GM21390 (cell line): ENCODE results near the gene MCRS1.
A peak's percentile ranks its signal among the peaks of the same experiment; 100 is the strongest.
"Not testable (repeated sequence)": the region's sequence is repeated elsewhere in the genome, so short reads cannot be mapped to it uniquely, and the experiment has no call there.

Experiments
- ATAC-seq: cut with Tn5 transposase; IDR thresholded peaks from one replicate; pipeline ENCODE4 v1.9.1; 2021; ENCODE audit not compliant: unreplicated experiment

MCRS1 gene

GRCh38 chr12:49542592-49543160 lies 25.3 kb downstream of the MCRS1 start:
- ATAC-seq, result no peak

- no peak for ATAC-seq
These were observed 25.9 kb downstream of the MCRS1 start for GRCh38 chr12:49541911-49542505.

- no peak for ATAC-seq
These were observed 26.6 kb downstream of the MCRS1 start for GRCh38 chr12:49541140-49541861.

GRCh38 chr12:49540229-49541139 lies 27.5 kb downstream of the MCRS1 start:
- ATAC-seq, result no peak

- ATAC-seq, result no peak
These were observed 28.3 kb downstream of the MCRS1 start for GRCh38 chr12:49539406-49540228.

GRCh38 chr12:49538510-49539403 lies 29.2 kb downstream of the MCRS1 start, which contains the start of gene KCNH3:
Gene KCNH3, plus strand, starts transcription at chr12:49539030. Its CDS starts 387 bp downstream, at chr12:49539417.
- peak; percentile 62 for ATAC-seq

GRCh38 chr12:49537752-49538509 lies 30.0 kb downstream of the MCRS1 start:
- ATAC-seq, result no peak

- ATAC-seq, result no peak
These were observed 30.7 kb downstream of the MCRS1 start for GRCh38 chr12:49537231-49537751.

GRCh38 chr12:49536526-49537071 lies 31.3 kb downstream of the MCRS1 start:
- no peak for ATAC-seq

- ATAC-seq, result no peak
These were observed 31.9 kb downstream of the MCRS1 start for GRCh38 chr12:49535921-49536525.

- ATAC-seq, result no peak
These were observed 33.1 kb downstream of the MCRS1 start for GRCh38 chr12:49534731-49535278.

- ATAC-seq, result not testable (repeated sequence)
These were observed 33.8 kb downstream of the MCRS1 start for GRCh38 chr12:49534122-49534521.

- no peak for ATAC-seq
These were observed 34.6 kb downstream of the MCRS1 start for GRCh38 chr12:49533331-49533730.

- ATAC-seq, result no peak
These were observed 36.2 kb downstream of the MCRS1 start for GRCh38 chr12:49531745-49532144.

GRCh38 chr12:49529414-49529813 lies 38.5 kb downstream of the MCRS1 start:
- no peak for ATAC-seq

- no peak for ATAC-seq
These were observed 40.4 kb downstream of the MCRS1 start for GRCh38 chr12:49527361-49528130.

- no peak for ATAC-seq
These were observed 42.0 kb downstream of the MCRS1 start for GRCh38 chr12:49525942-49526341.
